Prostate gland (tissue), 2 donors: ENCODE results near the gene FGF3. TPM values are rescaled to one million over a fixed set of nuclear protein-coding genes. Genes with fewer than 3 reads are reported as not detected.
"Not testable (repeated sequence)": the region's sequence is repeated elsewhere in the genome, so short reads cannot be mapped to it uniquely, and the experiment has no call there.

Source experiments
- DNase-seq: peaks from one replicate; pipeline ENCODE4 v3.0.0-alpha.2; 2019; ENCODE audit warnings: low spot score
- H3K27ac ChIP-seq, 2 donors: fragments of 200-600 bp; sonication (generic); 2 replicates each; pipeline ENCODE4 v1.5.1; 2017 to 2019
- H3K27me3 ChIP-seq: fragments of 200-600 bp; sonication (generic); replicated peaks from 2 replicates; pipeline ENCODE4 v1.5.1; 2019; ENCODE audit not compliant: insufficient read depth
- H3K36me3 ChIP-seq, 2 donors: fragments of 200-600 bp; sonication (generic); 1 replicate in 1 of 2; 2 replicates in 1 of 2; pipeline versions ENCODE4 v1.5.1 to v1.8.1; 2017 to 2019
- H3K4me1 ChIP-seq: fragments of 200-600 bp; sonication (generic); replicated peaks from 2 replicates; pipeline ENCODE4 v1.5.1; 2019
- H3K4me3 ChIP-seq, 2 donors: fragments of 200-600 bp; sonication (generic); 2 replicates each; pipeline ENCODE4 v1.5.1; 2017 to 2019
- H3K9me3 ChIP-seq: fragments of 200-600 bp; sonication (generic); 2 replicates; pipeline ENCODE4 v1.5.1; 2017
- POLR2A ChIP-seq: fragments of 450-650 bp; IDR thresholded peaks from one replicate; pipeline ENCODE4 v1.6.1; 2016; ENCODE audit warnings: antibody characterized with exemption, mild to moderate bottlenecking
- POLR2AphosphoS5 ChIP-seq: sonication (generic); formaldehyde crosslinking; IDR thresholded peaks from one replicate; pipeline ENCODE4 v1.6.1; 2017; ENCODE audit warnings: antibody characterized with exemption
- WGBS: methylation state at CpG from one replicate; pipeline ENCODE4 v1.1.5; 2018; 5-methylcytosine and 5-hydroxymethylcytosine counted together
- intact Hi-C: fragments of 100-400 bp; cut with DNase I; formaldehyde crosslinking; loops from one replicate; pipeline ENCODE4 v1.14.2; 2022
- total RNA-seq, 2 donors: library from RNA; depleted of rRNA; stranded (reverse); fragments of >200 nt; gene quantifications; one replicate each; pipeline ENCODE4 v1.1.0, GENCODE V29; 2016
- TF ChIP-seq, protein P1 (sequence below), 4 experiments: fragments of 200-600 bp in 2 of 4; fragments of 450-650 bp in 2 of 4; sonication (generic) in 2 of 4; IDR thresholded peaks; 1 replicate in 3 of 4; 2 replicates in 1 of 4; pipeline ENCODE4 v1.5.1; 2016 to 2019; ENCODE audit warnings: antibody characterized with exemption in 4 of 4, mild to moderate bottlenecking in 2 of 4, moderate library complexity in 2 of 4

FGF3 gene
- total RNA-seq, 2 donors from 2014 or later: not detected

DNA sequence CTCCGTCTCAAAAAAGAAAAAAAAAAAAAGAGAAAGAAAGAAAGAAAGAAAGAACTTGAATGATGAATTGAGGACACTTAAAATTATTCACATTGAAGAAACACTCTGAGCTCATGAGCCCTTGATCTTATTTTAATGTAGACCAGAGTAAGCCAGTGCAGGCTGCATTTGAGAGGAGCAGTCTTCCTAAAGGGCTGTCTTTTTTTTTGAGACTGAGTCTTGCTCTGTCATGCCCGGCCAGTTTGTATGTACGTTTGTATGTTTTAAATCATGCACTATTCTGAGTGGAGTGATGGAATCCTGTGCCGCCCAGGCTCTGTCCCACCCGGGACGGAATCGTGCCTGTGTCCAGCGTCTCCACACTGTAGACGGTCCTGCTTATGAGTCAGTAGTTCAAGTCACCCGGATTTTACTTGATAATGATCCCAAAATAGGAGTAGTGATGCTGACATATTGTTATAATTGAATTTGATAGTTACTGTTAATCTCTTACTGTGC, 53.7 kb downstream of the FGF3 start:
- no peak overlapping the region for H3K4me3 ChIP-seq
- no peak overlapping the region for H3K27ac ChIP-seq
- no peaks in the 10 kb centered on the region for H3K36me3 ChIP-seq
- H3K27me3 ChIP-seq: no peaks in the 10 kb centered on the region
- no peaks in the 10 kb centered on the region for H3K9me3 ChIP-seq
- TF ChIP-seq, protein P1, sequence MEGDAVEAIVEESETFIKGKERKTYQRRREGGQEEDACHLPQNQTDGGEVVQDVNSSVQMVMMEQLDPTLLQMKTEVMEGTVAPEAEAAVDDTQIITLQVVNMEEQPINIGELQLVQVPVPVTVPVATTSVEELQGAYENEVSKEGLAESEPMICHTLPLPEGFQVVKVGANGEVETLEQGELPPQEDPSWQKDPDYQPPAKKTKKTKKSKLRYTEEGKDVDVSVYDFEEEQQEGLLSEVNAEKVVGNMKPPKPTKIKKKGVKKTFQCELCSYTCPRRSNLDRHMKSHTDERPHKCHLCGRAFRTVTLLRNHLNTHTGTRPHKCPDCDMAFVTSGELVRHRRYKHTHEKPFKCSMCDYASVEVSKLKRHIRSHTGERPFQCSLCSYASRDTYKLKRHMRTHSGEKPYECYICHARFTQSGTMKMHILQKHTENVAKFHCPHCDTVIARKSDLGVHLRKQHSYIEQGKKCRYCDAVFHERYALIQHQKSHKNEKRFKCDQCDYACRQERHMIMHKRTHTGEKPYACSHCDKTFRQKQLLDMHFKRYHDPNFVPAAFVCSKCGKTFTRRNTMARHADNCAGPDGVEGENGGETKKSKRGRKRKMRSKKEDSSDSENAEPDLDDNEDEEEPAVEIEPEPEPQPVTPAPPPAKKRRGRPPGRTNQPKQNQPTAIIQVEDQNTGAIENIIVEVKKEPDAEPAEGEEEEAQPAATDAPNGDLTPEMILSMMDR (IDR thresholded peaks at IDR 0.05): no peak
- TF ChIP-seq POLR2AphosphoS5 (no peak), POLR2A (no peak)
- no peak for DNase-seq
- WGBS: 38% methylated on average over 10 of the region's 10 CpGs
- no peaks in the 10 kb centered on the region for H3K4me1 ChIP-seq
- intact Hi-C loops: no loop called here

DNA sequence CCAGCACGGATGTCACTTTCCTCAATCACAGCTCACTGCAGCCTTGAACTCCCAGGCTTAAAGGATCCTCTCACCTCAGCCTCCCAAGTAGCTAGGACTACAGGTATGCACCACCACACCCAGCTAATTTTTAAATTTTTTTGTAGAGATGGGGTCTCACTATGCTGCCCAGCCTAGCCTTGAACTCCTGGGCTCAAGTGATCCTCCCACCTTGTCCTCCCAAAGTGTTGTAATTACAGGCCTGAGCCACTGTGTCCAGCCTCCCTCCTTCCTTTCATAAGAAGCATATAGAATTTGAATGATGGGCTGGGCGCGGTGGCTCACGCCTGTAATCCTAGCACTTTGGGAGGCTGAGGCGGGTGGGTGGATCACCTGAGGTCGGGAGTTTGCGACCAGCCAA, 54.3 kb downstream of the FGF3 start:
- H3K27ac ChIP-seq, H3K4me3 ChIP-seq, H3K9me3 ChIP-seq, H3K27me3 ChIP-seq, intact Hi-C loops, DNase-seq, H3K36me3 ChIP-seq, H3K4me1 ChIP-seq: not testable (repeated sequence)
- 94% methylated on average over 7 of the region's 7 CpGs for WGBS

DNA sequence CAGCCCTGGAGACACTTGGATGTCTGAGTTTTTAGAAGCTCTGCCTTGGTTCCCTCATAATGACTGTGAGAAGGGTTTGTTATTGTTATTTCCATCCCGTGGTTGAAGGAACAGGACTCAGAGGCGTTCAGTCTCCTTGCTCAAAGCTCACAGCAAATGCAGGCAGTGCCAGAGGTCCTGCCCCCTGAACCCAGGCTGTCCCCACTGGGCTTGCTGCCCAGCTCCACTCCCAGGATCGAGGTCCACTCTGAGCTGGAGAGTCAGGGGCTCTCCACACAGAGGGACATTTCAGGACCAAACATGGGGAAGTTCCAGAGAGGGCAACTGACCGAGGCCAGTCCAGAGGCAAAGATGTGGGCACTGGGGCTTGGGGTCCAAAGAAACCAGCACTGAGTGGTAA, 58.9 kb downstream of the FGF3 start:
- intact Hi-C loops: no loop called here
- WGBS: 52% methylated on average over 4 of the region's 4 CpGs
- Histone ChIP-seq H3K4me1 (no peaks in the 10 kb centered on the region), H3K27ac (no peak overlapping the region), H3K9me3 (no peaks in the 10 kb centered on the region), H3K27me3 (no peaks in the 10 kb centered on the region), H3K36me3 (no peaks in the 10 kb centered on the region), H3K4me3 (no peak overlapping the region)
- TF ChIP-seq POLR2AphosphoS5 (no peak), POLR2A (no peak)
- TF ChIP-seq, protein P1 (IDR thresholded peaks at IDR 0.05): no peak
- DNase-seq: no peak

Other genes starting within 250 kb of the FGF3 start
- gene CCND1, start 178.3 kb downstream of the FGF3 start, total RNA-seq: 100 to 1,000 TPM in 1 of 2 donors, 10 to 100 TPM in 1; 69.2 to 188 TPM
- 10 to 100 TPM; 14.9 to 39.5 TPM for gene LTO1, start 144.1 kb downstream of the FGF3 start, total RNA-seq
- gene FGF19, start 115.4 kb downstream of the FGF3 start, total RNA-seq: not detected
- gene FGF4, start 44.1 kb downstream of the FGF3 start, total RNA-seq: under 1 TPM in 1 of 2 donors, not detected in 1; 0.28 TPM